A549 (cell line): ENCODE data around the gene PCDHA1. TPM values are rescaled to one million over a fixed set of nuclear protein-coding genes. Genes with fewer than 3 reads are reported as not detected.

ENCODE experiments used
- ATAC-seq, 2 experiments: fragments of 200-7000 bp in 1 of 2; fragments of >200 bp in 1 of 2; cut with Nextera tagmentation in 1 of 2; cut with Tn5 transposase in 1 of 2; 3 replicates each; pipeline versions ENCODE4 v1.8.0 to v1.9.1; 2018 to 2020; ENCODE audit warnings: mild to moderate bottlenecking in 1 of 2, moderate library complexity in 1 of 2
- CTCF ChIA-PET: fragments of 300-600 bp; sonication (Branson Sonifier 250); formaldehyde crosslinking; extraction: SDS; loops from one replicate; lab custom pipeline; 2021; ENCODE audit warnings: antibody characterized with exemption, inconsistent platforms; lab: Yijun Ruan, JAX
- POLR2A ChIA-PET: fragments of 350-600 bp; formaldehyde crosslinking; extraction: SDS; loops from one replicate; lab custom pipeline; 2021; ENCODE audit warnings: antibody characterized with exemption, inconsistent platforms; lab: Yijun Ruan, JAX
- DNase-seq, 2 experiments: peaks; one replicate each; pipeline versions ENCODE4 v3.0.0 to v3.0.0-alpha.2; 2011 to 2016; ENCODE audit warnings: low read depth in 1 of 2, low spot score in 1 of 2
- FAIRE-seq: peaks from 2 replicates; lab custom pipeline; 2011; peaks lifted over from hg19 to GRCh38; lab: Jason Lieb, UNC
- H3K27ac ChIP-seq, 2 experiments: fragments of >200 bp; sonication (Bioruptor Twin); formaldehyde crosslinking; 3 replicates each; pipeline ENCODE4 v1.5.1; 2016 to 2017
- H3K4me1 ChIP-seq: fragments of >200 bp; sonication (Bioruptor Twin); formaldehyde crosslinking; 3 replicates; pipeline ENCODE4 v1.6.1; 2016
- H3K4me2 ChIP-seq: fragments of >200 bp; sonication (Bioruptor Twin); formaldehyde crosslinking; 3 replicates; pipeline ENCODE4 v1.6.1; 2016
- H3K4me3 ChIP-seq: fragments of >200 bp; sonication (Bioruptor Twin); formaldehyde crosslinking; 3 replicates; pipeline ENCODE4 v1.5.1; 2016
- H3K9me3 ChIP-seq: fragments of >200 bp; sonication (Bioruptor Twin); formaldehyde crosslinking; 3 replicates; pipeline ENCODE4 v1.6.1; 2016
- CEBPB ChIP-seq, 2 experiments: fragments of >200 bp in 1 of 2; sonication (Bioruptor Twin) in 1 of 2; formaldehyde crosslinking in 1 of 2; IDR thresholded peaks; 2 replicates each; pipeline ENCODE4 v1.6.1; 2012 to 2016
- CHD2 ChIP-seq: fragments of 150-350 bp; IDR thresholded peaks from 2 replicates; pipeline ENCODE4 v1.6.1; 2014; ENCODE audit warnings: low read length; ENCODE audit not compliant: partially characterized antibody
- EP300 ChIP-seq, 2 experiments: fragments of >200 bp; sonication (Bioruptor Twin); formaldehyde crosslinking; IDR thresholded peaks; 2 replicates in 1 of 2; 3 replicates in 1 of 2; pipeline ENCODE4 v1.6.1; 2016 to 2017
- ESRRA ChIP-seq: fragments of 150-350 bp; IDR thresholded peaks from 2 replicates; pipeline ENCODE4 v1.6.1; 2014; ENCODE audit warnings: mild to moderate bottlenecking, low read length, borderline replicate concordance
- FOSB ChIP-seq: fragments of 250-450 bp; sonication (Bioruptor Pico); IDR thresholded peaks from 2 replicates; pipeline ENCODE4 v1.5.0; 2020; ENCODE audit warnings: mild to moderate bottlenecking, moderate library complexity
- FOXS1 ChIP-seq: fragments of 250-450 bp; sonication (Bioruptor Pico); IDR thresholded peaks from 2 replicates; pipeline ENCODE4 v1.5.0; 2020; ENCODE audit warnings: mild to moderate bottlenecking, moderate library complexity
- HOXA7 ChIP-seq: fragments of 250-450 bp; sonication (Bioruptor Pico); IDR thresholded peaks from 2 replicates; pipeline ENCODE4 v1.5.0; 2020; ENCODE audit warnings: mild to moderate bottlenecking, moderate library complexity
- MAFK ChIP-seq: fragments of 450-650 bp; IDR thresholded peaks from 2 replicates; pipeline ENCODE4 v1.6.1; 2014; ENCODE audit not compliant: partially characterized antibody
- NFE2L2 ChIP-seq: fragments of 150-350 bp; conservative IDR thresholded peaks from 2 replicates; pipeline ENCODE4 v1.6.1; 2014; ENCODE audit warnings: low read length
- NPAS2 ChIP-seq: fragments of 250-450 bp; sonication (Bioruptor Pico); IDR thresholded peaks from 2 replicates; pipeline ENCODE4 v1.8.0; 2022; ENCODE audit warnings: mild to moderate bottlenecking, moderate library complexity, borderline replicate concordance
- RAD21 ChIP-seq, 2 experiments: fragments of >200 bp in 1 of 2; sonication (Bioruptor Twin) in 1 of 2; formaldehyde crosslinking in 1 of 2; IDR thresholded peaks in 1 of 2; conservative IDR thresholded peaks in 1 of 2; 2 replicates in 1 of 2; 3 replicates in 1 of 2; pipeline ENCODE4 v1.6.1; 2012 to 2018; ENCODE audit warnings: inconsistent platforms in 1 of 2
- REST ChIP-seq: fragments of 200-600 bp; sonication (generic); IDR thresholded peaks from 2 replicates; pipeline ENCODE4 v1.6.1; 2016; ENCODE audit warnings: antibody characterized with exemption, mild to moderate bottlenecking, moderate library complexity
- TFCP2L1 ChIP-seq: fragments of 250-450 bp; sonication (Bioruptor Pico); IDR thresholded peaks from 2 replicates; pipeline ENCODE4 v1.5.0; 2021; ENCODE audit warnings: mild to moderate bottlenecking
- TP53 ChIP-seq: fragments of 250-450 bp; sonication (Bioruptor Pico); IDR thresholded peaks from 2 replicates; pipeline ENCODE4 v1.5.0; 2021; ENCODE audit warnings: mild to moderate bottlenecking, moderate library complexity
- ZC3H11A ChIP-seq: fragments of 450-650 bp; IDR thresholded peaks from 2 replicates; pipeline ENCODE4 v1.6.1; 2014; ENCODE audit warnings: antibody characterized with exemption, mild to moderate bottlenecking
- ZNF302 ChIP-seq: fragments of 250-450 bp; sonication (Bioruptor Pico); IDR thresholded peaks from 2 replicates; pipeline ENCODE4 v1.9.0; 2021; ENCODE audit warnings: inconsistent platforms, mild to moderate bottlenecking, moderate library complexity
- ZSCAN20 ChIP-seq: fragments of 250-450 bp; sonication (Bioruptor Pico); IDR thresholded peaks from 2 replicates; pipeline ENCODE4 v1.8.0; 2022; ENCODE audit warnings: mild to moderate bottlenecking, moderate library complexity
- WGBS: methylation state at CpG from one replicate; pipeline ENCODE4 v1.1.6; 2017; ENCODE audit errors: missing lambda C conversion rate; 5-methylcytosine and 5-hydroxymethylcytosine counted together
- polyA plus RNA-seq, 4 experiments: library from polyadenylated mRNA; depleted of rRNA in 3 of 4; stranded (reverse); fragments of >200 nt; fragmentation: RNase III in 1 of 4; extraction: RNeasy Plus Mini Kit Qiagen cat#74134 plus additional on column Dnase treatment in 1 of 4; gene quantifications; 2 replicates in 3 of 4; 3 replicates in 1 of 4; pipeline ENCODE4 v1.2.3, GENCODE V29; 2011 to 2017
- TF ChIP-seq, protein P1 (sequence below): IDR thresholded peaks from 2 replicates; pipeline ENCODE4 v1.6.1; 2012
- TF ChIP-seq, protein P2 (sequence below): fragments of >200 bp; sonication (Bioruptor Twin); formaldehyde crosslinking; IDR thresholded peaks from 3 replicates; pipeline ENCODE4 v1.6.1; 2016
- TF ChIP-seq, protein P3 (sequence below): fragments of 450-650 bp; IDR thresholded peaks from 2 replicates; pipeline ENCODE4 v1.6.1; 2014; ENCODE audit warnings: antibody characterized with exemption
- TF ChIP-seq, protein P4 (sequence below): IDR thresholded peaks from 2 replicates; pipeline ENCODE4 v1.6.1; 2012; ENCODE audit warnings: low read depth, borderline replicate concordance

PCDHA1 gene
- polyA plus RNA-seq, 2 of the 4 experiments (the other 2 are of a cell fraction) = 0.13 to 0.52 TPM

- Histone ChIP-seq H3K9me3 (no peaks in the 10 kb centered on the region), H3K4me2 (no peak overlapping the region)
- WGBS = 90% methylated on average over 1 of the region's 1 CpG
- DNase-seq = no peak
- no peak for ATAC-seq
- CTCF ChIA-PET = interaction anchor here (1.7 kb wide), 1 partner anchor 96 kb away, joined by 4 read pairs; the partner anchor contains the start of gene PCDHAC1
- TF ChIP-seq MAFK (no peak), FOSB (CRISPR knock-in tag) (no peak), HOXA7 (no peak), ZC3H11A (no peak), ZNF302 (CRISPR knock-in tag) (no peak), EP300 (IDR thresholded peaks at IDR 0.05) (no peak)
- TF ChIP-seq, all 56 proteins: peak for 0
- Histone ChIP-seq H3K27ac (no peak overlapping the region), H3K4me3 (no peak overlapping the region), H3K4me1 (no peaks in the 10 kb centered on the region)
- POLR2A ChIA-PET = no interaction called here
- no peak for FAIRE-seq
Measured at GRCh38 chr5:141022384-141022783, 236.4 kb downstream of the PCDHA1 start.

DNA sequence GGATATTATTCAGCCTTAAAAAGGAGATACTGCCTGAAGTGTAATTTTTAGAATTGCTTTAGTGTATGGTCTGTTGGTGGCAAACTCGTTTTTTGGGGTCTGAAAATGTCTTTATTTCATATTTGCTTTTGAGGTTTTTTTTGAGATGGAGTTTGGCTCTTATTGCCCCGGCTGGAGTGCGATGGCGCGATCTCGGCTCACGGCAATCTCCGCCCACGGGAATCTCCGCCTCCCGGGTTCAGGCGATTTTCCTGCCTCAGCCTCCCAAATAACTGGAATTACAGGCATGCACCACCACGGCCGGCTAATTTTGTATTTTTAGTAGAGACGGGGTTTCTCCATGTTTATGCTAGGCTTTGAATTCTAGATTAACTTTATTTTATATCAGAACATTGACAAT is 245.1 kb downstream of the PCDHA1 start:
- H3K4me2 ChIP-seq = no peak overlapping the region
- H3K4me1 ChIP-seq = no peaks in the 10 kb centered on the region
- no peak overlapping the region for H3K4me3 ChIP-seq
- ATAC-seq = no peak
- WGBS = 77% methylated on average over 15 of the region's 15 CpGs
- no peaks in the 10 kb centered on the region for H3K9me3 ChIP-seq
- H3K27ac ChIP-seq = no peak overlapping the region
- CTCF ChIA-PET = no interaction called here
- POLR2A ChIA-PET = no interaction called here
- no peak for DNase-seq
- FAIRE-seq = no peak
- TF ChIP-seq, protein P1, sequence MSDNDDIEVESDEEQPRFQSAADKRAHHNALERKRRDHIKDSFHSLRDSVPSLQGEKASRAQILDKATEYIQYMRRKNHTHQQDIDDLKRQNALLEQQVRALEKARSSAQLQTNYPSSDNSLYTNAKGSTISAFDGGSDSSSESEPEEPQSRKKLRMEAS = no peak
- no peak for TF ChIP-seq NPAS2 (CRISPR knock-in tag)
- TF ChIP-seq, protein P2, sequence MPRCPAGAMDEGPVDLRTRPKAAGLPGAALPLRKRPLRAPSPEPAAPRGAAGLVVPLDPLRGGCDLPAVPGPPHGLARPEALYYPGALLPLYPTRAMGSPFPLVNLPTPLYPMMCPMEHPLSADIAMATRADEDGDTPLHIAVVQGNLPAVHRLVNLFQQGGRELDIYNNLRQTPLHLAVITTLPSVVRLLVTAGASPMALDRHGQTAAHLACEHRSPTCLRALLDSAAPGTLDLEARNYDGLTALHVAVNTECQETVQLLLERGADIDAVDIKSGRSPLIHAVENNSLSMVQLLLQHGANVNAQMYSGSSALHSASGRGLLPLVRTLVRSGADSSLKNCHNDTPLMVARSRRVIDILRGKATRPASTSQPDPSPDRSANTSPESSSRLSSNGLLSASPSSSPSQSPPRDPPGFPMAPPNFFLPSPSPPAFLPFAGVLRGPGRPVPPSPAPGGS = no peak
- TF ChIP-seq ZSCAN20 (CRISPR knock-in tag) = no peak
- no peak for TF ChIP-seq NFE2L2

GRCh38 chr5:141032626-141033025 is 246.7 kb downstream of the PCDHA1 start:
- CTCF ChIA-PET = interaction anchor here (0.6 to 6.9 kb wide), 4 partner anchors 9 to 211 kb away, joined by 3 to 37 read pairs (median 4); partner anchors contain the start of genes PCDHA12, PCDHA5 and PCDHAC1
- POLR2A ChIA-PET = no interaction called here
- no peak for FAIRE-seq
- H3K4me1 ChIP-seq = no peaks in the 10 kb centered on the region
- WGBS = 18% methylated on average over 1 of the region's 1 CpG
- TF ChIP-seq CHD2 (no peak), CEBPB (IDR thresholded peaks at IDR 0.05) (no peak), ZNF302 (CRISPR knock-in tag) (no peak), FOXS1 (no peak), ESRRA (no peak), ZSCAN20 (CRISPR knock-in tag) (no peak), TFCP2L1 (CRISPR knock-in tag) (no peak), TP53 (CRISPR knock-in tag) (no peak), RAD21 (conservative IDR thresholded peaks at IDR 0.05 in 1 of 2, IDR thresholded peaks at IDR 0.05 in 1 of 2) (no peak), REST (no peak), MAFK (no peak)
- TF ChIP-seq, protein P3, sequence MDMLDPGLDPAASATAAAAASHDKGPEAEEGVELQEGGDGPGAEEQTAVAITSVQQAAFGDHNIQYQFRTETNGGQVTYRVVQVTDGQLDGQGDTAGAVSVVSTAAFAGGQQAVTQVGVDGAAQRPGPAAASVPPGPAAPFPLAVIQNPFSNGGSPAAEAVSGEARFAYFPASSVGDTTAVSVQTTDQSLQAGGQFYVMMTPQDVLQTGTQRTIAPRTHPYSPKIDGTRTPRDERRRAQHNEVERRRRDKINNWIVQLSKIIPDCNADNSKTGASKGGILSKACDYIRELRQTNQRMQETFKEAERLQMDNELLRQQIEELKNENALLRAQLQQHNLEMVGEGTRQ = no peak
- TF ChIP-seq, protein P4, sequence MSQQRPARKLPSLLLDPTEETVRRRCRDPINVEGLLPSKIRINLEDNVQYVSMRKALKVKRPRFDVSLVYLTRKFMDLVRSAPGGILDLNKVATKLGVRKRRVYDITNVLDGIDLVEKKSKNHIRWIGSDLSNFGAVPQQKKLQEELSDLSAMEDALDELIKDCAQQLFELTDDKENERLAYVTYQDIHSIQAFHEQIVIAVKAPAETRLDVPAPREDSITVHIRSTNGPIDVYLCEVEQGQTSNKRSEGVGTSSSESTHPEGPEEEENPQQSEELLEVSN = no peak
- no peaks in the 10 kb centered on the region for H3K9me3 ChIP-seq
- no peak overlapping the region for H3K4me2 ChIP-seq
- no peak overlapping the region for H3K4me3 ChIP-seq
- ATAC-seq = no peak
- no peak overlapping the region for H3K27ac ChIP-seq
- DNase-seq = no peak
